CD14-positive monocyte (primary cell): ENCODE measurements around the gene TBPL1. TPM values are rescaled to one million over a fixed set of nuclear protein-coding genes. Genes with fewer than 3 reads are reported as not detected.

ENCODE experiments used
- DNase-seq, 3 donors: peaks; one replicate each; pipeline ENCODE4 v3.0.0-alpha.2; 2011 to 2022
- H2AFZ ChIP-seq: 2 replicates; pipeline ENCODE4 v1.6.0; 2012; ENCODE audit warnings: mild to moderate bottlenecking, low read depth, low read length, inconsistent platforms; ENCODE audit not compliant: insufficient read depth, poor library complexity, severe bottlenecking
- H3K27ac ChIP-seq, 2 donors: 1 replicate in 1 of 2; 2 replicates in 1 of 2; pipeline ENCODE4 v1.5.1; 2012 to 2013; ENCODE audit warnings: low read length in 2 of 2, control low read depth in 1 of 2, inconsistent platforms in 1 of 2, low read depth in 1 of 2, mild to moderate bottlenecking in 1 of 2
- H3K27me3 ChIP-seq, 2 donors: one replicate each; pipeline versions ENCODE4 v1.6.0 to v1.6.1; 2011 to 2013; ENCODE audit warnings: low read length in 2 of 2; ENCODE audit not compliant: control insufficient read depth in 2 of 2, insufficient read depth in 2 of 2
- H3K36me3 ChIP-seq, 2 donors: replicated peaks in 1 of 2; 1 replicate in 1 of 2; 2 replicates in 1 of 2; pipeline versions ENCODE4 v1.5.1 to v1.6.1; 2012 to 2013; ENCODE audit warnings: low read length in 2 of 2, control low read depth in 1 of 2, inconsistent platforms in 1 of 2, mild to moderate bottlenecking in 1 of 2; ENCODE audit not compliant: insufficient read depth in 2 of 2, control insufficient read depth in 1 of 2
- H3K4me1 ChIP-seq, 2 donors: 1 replicate in 1 of 2; 2 replicates in 1 of 2; pipeline versions ENCODE4 v1.5.1 to v1.6.1; 2012 to 2013; ENCODE audit warnings: low read length in 2 of 2, control low read depth in 1 of 2, inconsistent platforms in 1 of 2, mild to moderate bottlenecking in 1 of 2, moderate library complexity in 1 of 2; ENCODE audit not compliant: insufficient read depth in 2 of 2, control insufficient read depth in 1 of 2
- H3K4me2 ChIP-seq: replicated peaks from 2 replicates; pipeline ENCODE3; 2012; ENCODE audit warnings: low read length, moderate library complexity, mild to moderate bottlenecking; ENCODE audit not compliant: poor library complexity, severe bottlenecking; ENCODE audit errors: extremely low read depth
- H3K4me3 ChIP-seq, 3 experiments: fragments of 200-600 bp in 1 of 3; sonication (generic) in 1 of 3; replicated peaks in 1 of 3; 1 replicate in 2 of 3; 2 replicates in 1 of 3; pipeline ENCODE4 v1.5.1; 2011 to 2013; ENCODE audit warnings: low read length in 3 of 3, mild to moderate bottlenecking in 3 of 3, control low read depth in 2 of 3, low read depth in 2 of 3, inconsistent platforms in 1 of 3, moderate library complexity in 1 of 3
- H3K79me2 ChIP-seq: 2 replicates; pipeline ENCODE4 v1.6.0; 2012; ENCODE audit warnings: mild to moderate bottlenecking, control low read depth, inconsistent platforms, low read length, moderate library complexity; ENCODE audit not compliant: insufficient read depth
- H3K9ac ChIP-seq: 2 replicates; pipeline ENCODE4 v1.6.0; 2017; ENCODE audit warnings: low read length, mild to moderate bottlenecking; ENCODE audit not compliant: insufficient read depth, poor library complexity, severe bottlenecking
- H3K9me3 ChIP-seq, 2 donors: replicated peaks in 1 of 2; 1 replicate in 1 of 2; 2 replicates in 1 of 2; pipeline versions ENCODE4 v1.5.1 to v1.6.1; 2012 to 2013; ENCODE audit warnings: low read length in 2 of 2, control low read depth in 1 of 2; ENCODE audit not compliant: control insufficient read depth in 1 of 2, insufficient read depth in 1 of 2
- H4K20me1 ChIP-seq: 2 replicates; pipeline ENCODE4 v1.6.0; 2012; ENCODE audit warnings: mild to moderate bottlenecking, low read length, control low read depth, moderate library complexity; ENCODE audit not compliant: insufficient read depth
- H3K27ac Mint-ChIP-seq, 7 donors: one replicate each; pipeline ENCODE4 v1.8.0; 2020; ENCODE audit warnings: mild to moderate bottlenecking in 7 of 7, mixed read lengths in 7 of 7, moderate library complexity in 6 of 7, inconsistent platforms in 2 of 7
- H3K27me3 Mint-ChIP-seq, 3 donors: one replicate each; pipeline ENCODE4 v1.8.0; 2021 to 2022; ENCODE audit warnings: low read depth in 3 of 3, mild to moderate bottlenecking in 3 of 3, mixed read lengths in 3 of 3, moderate library complexity in 3 of 3, inconsistent platforms in 1 of 3
- H3K36me3 Mint-ChIP-seq, 2 donors: one replicate each; pipeline ENCODE4 v1.8.0; 2020; ENCODE audit warnings: mixed read lengths in 2 of 2, inconsistent platforms in 1 of 2, mild to moderate bottlenecking in 1 of 2
- H3K4me1 Mint-ChIP-seq: one replicate; pipeline ENCODE4 v1.8.0; 2020; ENCODE audit warnings: mild to moderate bottlenecking, mixed read lengths
- H3K4me3 Mint-ChIP-seq, 2 donors: one replicate each; pipeline ENCODE4 v1.8.0; 2020; ENCODE audit warnings: mild to moderate bottlenecking in 2 of 2, mixed read lengths in 2 of 2, moderate library complexity in 1 of 2
- H3K9me3 Mint-ChIP-seq, 7 donors: one replicate each; pipeline ENCODE4 v1.8.0; 2020 to 2022; ENCODE audit warnings: mixed read lengths in 7 of 7, mild to moderate bottlenecking in 6 of 7, moderate library complexity in 6 of 7, inconsistent platforms in 2 of 7
- CTCF ChIP-seq: fragments of 200-600 bp; IDR thresholded peaks from one replicate; pipeline ENCODE4 v1.8.0; 2022; ENCODE audit warnings: antibody characterized with exemption, mild to moderate bottlenecking
- WGBS: methylation state at CpG from one replicate; pipeline ENCODE4 v1.1.5; 2013; ENCODE audit warnings: missing lambda C conversion rate; ENCODE audit not compliant: insufficient coverage; 5-methylcytosine and 5-hydroxymethylcytosine counted together
- intact Hi-C, 2 donors: fragments of 100-400 bp; cut with micrococcal nuclease; formaldehyde crosslinking; loops; one replicate each; pipeline versions ENCODE4 v1.15.0 to v1.15.1; 2023
- polyA plus RNA-seq, 3 donors: library from polyadenylated mRNA; depleted of rRNA in 1 of 3; unstranded in 2 of 3; stranded (reverse) in 1 of 3; fragments of 300-500 nt in 2 of 3; fragments of >200 nt in 1 of 3; fragmentation: Illumina TruSeq in 2 of 3; gene quantifications; 1 replicate in 2 of 3; 2 replicates in 1 of 3; pipeline ENCODE4 v1.2.3, GENCODE V29; 2012 to 2021

The TBPL1 gene
- polyA plus RNA-seq, 3 donors, result 22.0 to 35.6 (median 35.5) TPM

- H3K4me3 ChIP-seq, result no peak overlapping the region
- Mint-ChIP-seq H3K27ac (peak overlapping the region in 1 of 7 donors; percentile 31), H3K4me3 (no peak overlapping the region), H3K27me3 (peaks cover 0 to 2% (median 2%) of the 10 kb centered on the region in 3 donors), H3K4me1 (peaks cover 28% of the 10 kb centered on the region), H3K36me3 (peaks cover 5 to 6% of the 10 kb centered on the region in 2 donors), H3K9me3 (peaks cover 0 to 7% (median 0%) of the 10 kb centered on the region in 7 donors)
- intact Hi-C loops, result no loop called here
- H3K9me3 ChIP-seq, result no peaks in the 10 kb centered on the region
- WGBS, result 70% methylated on average over 2 of the region's 4 CpGs
- no peaks in the 10 kb centered on the region for H4K20me1 ChIP-seq
- H3K4me2 ChIP-seq, result peak overlapping the region; percentile 67
- H3K27ac ChIP-seq, result no peak overlapping the region
- H3K4me1 ChIP-seq, result peaks cover 16 to 21% of the 10 kb centered on the region in 2 donors
- peak overlapping the region; percentile 41 for H2AFZ ChIP-seq
- no peak for DNase-seq
- no peaks in the 10 kb centered on the region for H3K79me2 ChIP-seq
- no peak for TF ChIP-seq CTCF
- no peaks in the 10 kb centered on the region for H3K27me3 ChIP-seq
- H3K36me3 ChIP-seq, result no peaks in the 10 kb centered on the region
- no peak overlapping the region for H3K9ac ChIP-seq
Measured at GRCh38 chr6:134020968-134021367, 67.9 kb downstream of the TBPL1 start.

GRCh38 chr6:134021396-134022122, 68.5 kb downstream of the TBPL1 start:
- Mint-ChIP-seq H3K27ac (peak overlapping the region in 5 of 7 donors; percentile 1 to 79 (median 60)), H3K9me3 (peaks cover 0 to 7% (median 0%) of the 10 kb centered on the region in 7 donors), H3K4me1 (peaks cover 28% of the 10 kb centered on the region), H3K4me3 (peak overlapping the region; percentile 45 to 76), H3K36me3 (peaks cover 5 to 6% of the 10 kb centered on the region in 2 donors), H3K27me3 (peaks cover 0 to 2% (median 2%) of the 10 kb centered on the region in 3 donors)
- Histone ChIP-seq H3K9me3 (no peaks in the 10 kb centered on the region), H3K27ac (peak overlapping the region in 1 of 2 donors; percentile 7), H2AFZ (peak overlapping the region; percentile 41), H3K36me3 (no peaks in the 10 kb centered on the region), H3K27me3 (no peaks in the 10 kb centered on the region), H3K4me3 (peak overlapping the region in 1 of 3 experiments; percentile 47), H3K4me1 (peaks cover 16 to 21% of the 10 kb centered on the region in 2 donors), H3K9ac (no peak overlapping the region), H3K4me2 (peak overlapping the region; percentile 67), H4K20me1 (no peaks in the 10 kb centered on the region), H3K79me2 (no peaks in the 10 kb centered on the region)
- intact Hi-C loops, result no loop called here
- no peak for TF ChIP-seq CTCF
- 0% methylated on average over 2 of the region's 5 CpGs for WGBS
- DNase-seq, result peak; percentile 30 to 50 (median 45)
